Testis (tissue), 3 donors: ENCODE data around the gene STRIT1. TPM values are rescaled to one million over a fixed set of nuclear protein-coding genes. Genes with fewer than 3 reads are reported as not detected.

Experiments
- DNase-seq: peaks from one replicate; pipeline ENCODE4 v3.0.0-alpha.2; 2019
- H3K27ac ChIP-seq, 2 donors: fragments of 200-600 bp; sonication (generic); one replicate each; pipeline ENCODE4 v1.5.1; 2019
- H3K27me3 ChIP-seq: fragments of 200-600 bp; sonication (generic); one replicate; pipeline ENCODE4 v1.5.1; 2019
- H3K36me3 ChIP-seq: fragments of 200-600 bp; sonication (generic); one replicate; pipeline ENCODE4 v1.5.1; 2017; ENCODE audit warnings: low read depth; ENCODE audit errors: missing control alignments
- H3K4me1 ChIP-seq: fragments of 200-600 bp; sonication (generic); one replicate; pipeline ENCODE4 v1.5.1; 2019
- H3K4me3 ChIP-seq, 2 donors: fragments of 200-600 bp; sonication (generic); one replicate each; pipeline ENCODE4 v1.5.1; 2017 to 2019
- H3K9me3 ChIP-seq: fragments of 200-600 bp; sonication (generic); one replicate; pipeline ENCODE4 v1.5.1; 2017
- POLR2A ChIP-seq: fragments of 450-650 bp; IDR thresholded peaks from one replicate; pipeline ENCODE4 v1.6.1; 2017; ENCODE audit warnings: antibody characterized with exemption, mild to moderate bottlenecking, moderate library complexity
- WGBS, 2 donors: methylation state at CpG; one replicate each; pipeline ENCODE4 v1.1.5; 2018; 5-methylcytosine and 5-hydroxymethylcytosine counted together
- intact Hi-C: fragments of 100-400 bp; cut with DNase I; formaldehyde crosslinking; loops from one replicate; pipeline ENCODE4 v1.15.1; 2023; ENCODE audit warnings: low total_unique reads
- polyA plus RNA-seq: library from polyadenylated mRNA; stranded (reverse); fragments of 350-450 nt; fragmentation: Illumina TruSeq; extraction: RNeasy Lipid Tissue Mini Kit (QIAGEN cat#74804); gene quantifications from one replicate; pipeline ENCODE4 v1.2.3, GENCODE V29; 2014; ENCODE audit warnings: low read depth, low replicate concordance; ENCODE audit not compliant: insufficient read depth
- total RNA-seq, 2 donors: library from RNA; depleted of rRNA; stranded (reverse); fragments of >200 nt; gene quantifications; one replicate each; pipeline ENCODE4 v1.2.3, GENCODE V29; 2016
- TF ChIP-seq, protein P1 (sequence below), 3 experiments: fragments of 450-650 bp in 2 of 3; fragments of 200-600 bp in 1 of 3; sonication (generic) in 1 of 3; IDR thresholded peaks; one replicate each; pipeline ENCODE4 v1.5.1; 2016 to 2019; ENCODE audit warnings: antibody characterized with exemption in 3 of 3, mild to moderate bottlenecking in 2 of 3, moderate library complexity in 1 of 3

Gene STRIT1
- total and polyA plus RNA-seq, 3 donors from 2014 or later = 2.5 TPM; not detected in 2

DNA sequence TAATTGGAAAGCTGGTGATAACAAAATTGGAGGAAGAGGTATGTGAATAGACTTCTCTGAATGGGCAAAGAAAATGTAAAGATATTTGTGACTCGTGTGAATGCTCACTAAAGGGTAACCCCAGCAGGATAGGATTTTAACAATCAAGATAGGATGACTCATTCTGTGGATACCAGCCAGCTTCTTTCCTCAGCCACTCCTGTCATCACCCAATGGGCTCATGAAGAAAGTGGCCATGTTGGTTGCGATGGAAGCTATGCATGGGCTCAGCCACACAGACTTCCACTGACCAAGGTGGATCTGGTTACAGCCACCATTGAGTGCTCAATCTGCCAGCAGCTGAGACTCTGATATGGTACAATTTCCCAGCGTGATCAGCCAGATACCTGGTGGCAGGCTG, 40.9 kb downstream of the STRIT1 start:
- 94 to 96% methylated on average over 3 of the region's 3 CpGs for WGBS, 2 donors
- DNase-seq = no peak
- Histone ChIP-seq H3K9me3 (no peaks in the 10 kb centered on the region), H3K4me1 (no peaks in the 10 kb centered on the region), H3K4me3 (no peak overlapping the region), H3K36me3 (no peaks in the 10 kb centered on the region), H3K27ac (no peak overlapping the region), H3K27me3 (no peaks in the 10 kb centered on the region)
- intact Hi-C loops = no loop called here
- TF ChIP-seq, protein P1, sequence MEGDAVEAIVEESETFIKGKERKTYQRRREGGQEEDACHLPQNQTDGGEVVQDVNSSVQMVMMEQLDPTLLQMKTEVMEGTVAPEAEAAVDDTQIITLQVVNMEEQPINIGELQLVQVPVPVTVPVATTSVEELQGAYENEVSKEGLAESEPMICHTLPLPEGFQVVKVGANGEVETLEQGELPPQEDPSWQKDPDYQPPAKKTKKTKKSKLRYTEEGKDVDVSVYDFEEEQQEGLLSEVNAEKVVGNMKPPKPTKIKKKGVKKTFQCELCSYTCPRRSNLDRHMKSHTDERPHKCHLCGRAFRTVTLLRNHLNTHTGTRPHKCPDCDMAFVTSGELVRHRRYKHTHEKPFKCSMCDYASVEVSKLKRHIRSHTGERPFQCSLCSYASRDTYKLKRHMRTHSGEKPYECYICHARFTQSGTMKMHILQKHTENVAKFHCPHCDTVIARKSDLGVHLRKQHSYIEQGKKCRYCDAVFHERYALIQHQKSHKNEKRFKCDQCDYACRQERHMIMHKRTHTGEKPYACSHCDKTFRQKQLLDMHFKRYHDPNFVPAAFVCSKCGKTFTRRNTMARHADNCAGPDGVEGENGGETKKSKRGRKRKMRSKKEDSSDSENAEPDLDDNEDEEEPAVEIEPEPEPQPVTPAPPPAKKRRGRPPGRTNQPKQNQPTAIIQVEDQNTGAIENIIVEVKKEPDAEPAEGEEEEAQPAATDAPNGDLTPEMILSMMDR (IDR thresholded peaks at IDR 0.05) = no peak
- TF ChIP-seq POLR2A = no peak

DNA sequence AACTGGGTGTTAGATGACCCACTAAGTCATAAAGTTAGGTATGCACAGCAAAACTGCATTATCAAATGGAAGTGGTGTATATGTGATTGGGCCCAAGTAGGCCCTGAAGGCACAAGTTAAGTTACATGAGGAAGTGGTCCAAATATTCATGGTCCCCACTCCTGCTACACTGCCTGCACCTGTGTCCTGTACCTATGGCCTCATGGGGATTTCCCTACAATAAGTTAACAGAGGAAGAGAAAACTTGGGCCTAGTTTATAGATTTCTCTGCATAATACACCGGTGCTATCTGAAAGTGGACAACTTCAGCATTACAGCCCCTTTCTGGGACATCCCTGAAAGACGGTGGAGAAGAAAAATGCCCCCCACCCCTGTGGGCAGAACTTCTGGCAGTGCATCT, 41.5 kb downstream of the STRIT1 start:
- Histone ChIP-seq H3K9me3 (no peaks in the 10 kb centered on the region), H3K27me3 (no peaks in the 10 kb centered on the region), H3K4me1 (no peaks in the 10 kb centered on the region), H3K36me3 (no peaks in the 10 kb centered on the region), H3K27ac (no peak overlapping the region), H3K4me3 (no peak overlapping the region)
- WGBS, 2 donors = 45% methylated on average over 2 of the region's 2 CpGs
- intact Hi-C loops = no loop called here
- no peak for DNase-seq
- TF ChIP-seq, protein P1 (IDR thresholded peaks at IDR 0.05) = no peak
- TF ChIP-seq POLR2A = no peak

GRCh38 chr3:155248531-155249187, 44.8 kb downstream of the STRIT1 start:
- Histone ChIP-seq H3K4me3 (no peak overlapping the region), H3K27ac (no peak overlapping the region)
- 79 to 87% methylated on average over 1 of the region's 1 CpG for WGBS, 2 donors

GRCh38 chr3:155244699-155245098, 48.8 kb downstream of the STRIT1 start:
- Histone ChIP-seq H3K27me3 (no peaks in the 10 kb centered on the region), H3K27ac (no peak overlapping the region), H3K4me1 (no peaks in the 10 kb centered on the region), H3K4me3 (no peak overlapping the region), H3K9me3 (no peaks in the 10 kb centered on the region), H3K36me3 (no peaks in the 10 kb centered on the region)
- no peak for TF ChIP-seq POLR2A
- TF ChIP-seq, protein P1 (IDR thresholded peaks at IDR 0.05) = no peak
- intact Hi-C loops = no loop called here
- no peak for DNase-seq
- 71 to 95% methylated on average over 3 of the region's 3 CpGs for WGBS, 2 donors

More at GRCh38 chr3:155248531-155249187, 44.8 kb downstream of the STRIT1 start:
- intact Hi-C loops = no loop called here
- no peaks in the 10 kb centered on the region for H3K36me3 ChIP-seq
- TF ChIP-seq POLR2A = no peak
- TF ChIP-seq, protein P1 (IDR thresholded peaks at IDR 0.05) = no peak
- DNase-seq = no peak
- H3K9me3 ChIP-seq = no peaks in the 10 kb centered on the region
- H3K4me1 ChIP-seq = no peaks in the 10 kb centered on the region
- no peaks in the 10 kb centered on the region for H3K27me3 ChIP-seq

DNA sequence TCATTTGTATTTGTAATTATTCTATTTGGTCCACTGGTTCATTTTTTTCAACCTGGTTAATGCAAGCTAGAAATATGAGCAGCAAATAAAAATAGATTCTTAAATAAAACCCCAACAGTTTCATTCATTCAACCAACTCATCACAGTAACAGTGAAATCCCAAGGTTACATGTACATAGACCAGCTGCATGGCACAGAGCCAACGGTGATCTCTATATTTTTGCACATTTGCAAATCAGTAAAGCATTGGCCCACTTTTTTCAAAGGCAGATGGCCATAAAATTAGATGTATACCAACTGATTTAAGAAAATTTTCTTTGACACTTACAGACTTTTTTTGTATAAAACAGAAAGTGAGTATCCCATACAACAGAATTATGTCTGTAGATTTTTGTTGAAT, 49.3 kb downstream of the STRIT1 start:
- intact Hi-C loops = no loop called here
- no peak overlapping the region for H3K4me3 ChIP-seq
- no peaks in the 10 kb centered on the region for H3K9me3 ChIP-seq
- H3K4me1 ChIP-seq = no peaks in the 10 kb centered on the region
- H3K27me3 ChIP-seq = no peaks in the 10 kb centered on the region
- H3K27ac ChIP-seq = no peak overlapping the region
- no peak for DNase-seq
- 39 to 50% methylated on average over 1 of the region's 1 CpG for WGBS, 2 donors
- TF ChIP-seq, protein P1 (IDR thresholded peaks at IDR 0.05) = no peak
- TF ChIP-seq POLR2A = no peak
- no peaks in the 10 kb centered on the region for H3K36me3 ChIP-seq
